Mammary epithelial cell (primary cell): ENCODE data around the gene KCNQ5.

ENCODE experiments used
- CTCF ChIP-seq, 2 donors: IDR thresholded peaks in 1 of 2; conservative IDR thresholded peaks in 1 of 2; 2 replicates each; pipeline ENCODE4 v1.5.1; 2011 to 2012; ENCODE audit warnings: inconsistent platforms in 2 of 2, low read length in 2 of 2, mild to moderate bottlenecking in 2 of 2, control low read depth in 1 of 2, low read depth in 1 of 2; ENCODE audit not compliant: insufficient read depth in 1 of 2; ENCODE audit errors: extremely low read depth in 1 of 2
- EZH2 ChIP-seq: IDR thresholded peaks from 2 replicates; pipeline ENCODE4 v1.6.1; 2012; ENCODE audit warnings: low read length, inconsistent platforms, borderline replicate concordance

- TF ChIP-seq CTCF (conservative IDR thresholded peaks at IDR 0.05 in 1 of 2, IDR thresholded peaks at IDR 0.05 in 1 of 2; ENCODE audit: extremely low read depth in 1 of 2, insufficient read depth in 1 of 2, low read depth in 1 of 2, low read length in 2 of 2) (no peak), EZH2 (no peak)
Observed at GRCh38 chr6:73081955-73082354, 460.1 kb downstream of the KCNQ5 start.
